ENCODE measurements around the gene CCDC127.
A peak's percentile ranks its signal among the peaks of the same experiment; 100 is the strongest.
"Not testable (repeated sequence)": the region's sequence is repeated elsewhere in the genome, so short reads cannot be mapped to it uniquely, and the experiment has no call there.

CCDC127 gene

GRCh38 chr5:217494-218456 lies at the start of gene CCDC127, which contains the start of gene SDHA:
Gene CCDC127 (minus strand): TSS chr5:218153. CDS start chr5:216849, 1,304 bp downstream.
Gene SDHA (plus strand): TSS chr5:218320. CDS start chr5:218356, 36 bp downstream.
- H3K9me3 ChIP-seq (ENCODE audit: severe bottlenecking); H3K27me3 ChIP-seq (ENCODE audit: insufficient read depth, low read depth, severe bottlenecking): not testable (repeated sequence)
- H3K36me3 ChIP-seq: peaks cover 20% of the 10 kb centered on the region
- peak within 1 kb of the TSS; percentile 98 for H3K4me3 ChIP-seq (ENCODE audit: low read depth, low read length)
- DNase-seq: peak; percentile 98
- TF ChIP-seq, protein P1, sequence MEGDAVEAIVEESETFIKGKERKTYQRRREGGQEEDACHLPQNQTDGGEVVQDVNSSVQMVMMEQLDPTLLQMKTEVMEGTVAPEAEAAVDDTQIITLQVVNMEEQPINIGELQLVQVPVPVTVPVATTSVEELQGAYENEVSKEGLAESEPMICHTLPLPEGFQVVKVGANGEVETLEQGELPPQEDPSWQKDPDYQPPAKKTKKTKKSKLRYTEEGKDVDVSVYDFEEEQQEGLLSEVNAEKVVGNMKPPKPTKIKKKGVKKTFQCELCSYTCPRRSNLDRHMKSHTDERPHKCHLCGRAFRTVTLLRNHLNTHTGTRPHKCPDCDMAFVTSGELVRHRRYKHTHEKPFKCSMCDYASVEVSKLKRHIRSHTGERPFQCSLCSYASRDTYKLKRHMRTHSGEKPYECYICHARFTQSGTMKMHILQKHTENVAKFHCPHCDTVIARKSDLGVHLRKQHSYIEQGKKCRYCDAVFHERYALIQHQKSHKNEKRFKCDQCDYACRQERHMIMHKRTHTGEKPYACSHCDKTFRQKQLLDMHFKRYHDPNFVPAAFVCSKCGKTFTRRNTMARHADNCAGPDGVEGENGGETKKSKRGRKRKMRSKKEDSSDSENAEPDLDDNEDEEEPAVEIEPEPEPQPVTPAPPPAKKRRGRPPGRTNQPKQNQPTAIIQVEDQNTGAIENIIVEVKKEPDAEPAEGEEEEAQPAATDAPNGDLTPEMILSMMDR (IDR thresholded peaks at IDR 0.05; ENCODE audit: low read depth, low read length): peak; percentile 43; the same call in 1 of the 2 replicates
- peak within 1 kb of the TSS; percentile 94 for H3K27ac ChIP-seq

- TF ChIP-seq, protein P1 (IDR thresholded peaks at IDR 0.05; ENCODE audit: low read depth, low read length): no peak
- Histone ChIP-seq H3K36me3 (peaks cover 24% of the 10 kb centered on the region), H3K27ac (no peak overlapping the region), H3K4me3 (ENCODE audit: low read depth, low read length) (no peak overlapping the region), H3K9me3 (ENCODE audit: severe bottlenecking) (no peaks in the 10 kb centered on the region), H3K27me3 (ENCODE audit: insufficient read depth, low read depth, severe bottlenecking) (no peaks in the 10 kb centered on the region)
- DNase-seq: no peak
Measured at GRCh38 chr5:267716-268115, 49.8 kb upstream of the CCDC127 start.

DNA sequence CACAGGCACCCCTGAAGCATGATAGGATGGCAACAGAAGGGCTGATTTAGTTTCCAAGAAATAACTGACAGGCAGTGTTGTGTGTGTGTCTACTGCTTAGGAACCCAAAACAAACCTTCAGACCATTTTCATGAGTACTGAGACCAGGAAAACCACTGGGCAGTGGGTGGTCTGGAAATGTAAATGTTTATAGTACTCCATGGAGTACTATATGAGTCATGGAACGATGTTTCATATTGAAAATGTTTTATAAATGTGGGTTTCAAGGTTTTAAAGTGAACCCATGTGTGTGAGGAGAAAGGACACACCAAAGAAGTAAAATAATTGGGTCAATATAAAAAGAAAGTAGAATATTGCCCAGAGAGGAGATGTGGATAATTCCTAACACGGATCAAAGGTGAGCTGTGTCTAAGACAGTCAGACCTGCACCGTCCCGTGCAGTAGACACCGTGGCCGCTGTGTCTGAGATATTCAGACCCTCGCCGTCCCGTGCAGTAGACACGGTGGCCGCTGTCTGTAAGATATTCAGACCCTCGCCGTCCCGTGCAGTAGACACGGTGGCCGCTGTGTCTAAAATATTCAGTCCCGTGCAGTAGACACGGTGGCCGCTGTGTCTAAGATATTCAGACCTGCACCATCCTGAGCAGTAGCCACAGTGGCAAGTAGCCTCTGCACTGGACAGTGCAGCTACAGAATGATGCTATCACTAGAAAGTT lies 48.5 kb upstream of the CCDC127 start:
- not testable (repeated sequence) for H3K27me3 ChIP-seq (ENCODE audit: insufficient read depth, low read depth, severe bottlenecking); H3K27ac ChIP-seq

DNA sequence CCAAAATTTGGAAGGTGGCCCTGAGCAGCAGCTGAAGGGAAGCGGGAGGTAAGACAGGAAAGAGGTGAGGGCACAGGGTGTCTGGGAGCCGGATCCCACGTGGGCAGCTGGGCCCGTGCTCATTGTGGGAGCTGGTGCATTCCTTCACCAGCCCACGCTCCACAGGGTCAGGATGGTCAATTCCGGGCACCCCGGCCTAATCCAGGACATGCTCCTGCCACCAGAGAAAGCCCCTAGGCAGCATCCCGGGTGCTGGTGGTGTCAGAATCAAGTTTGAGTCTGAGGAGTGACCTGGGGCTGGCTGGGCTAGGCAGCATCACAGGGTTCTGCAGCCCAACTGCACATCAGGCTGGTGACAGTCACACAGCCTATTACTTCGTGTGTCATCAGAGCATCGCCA lies 46.4 kb upstream of the CCDC127 start:
- Histone ChIP-seq H3K4me3 (ENCODE audit: low read depth, low read length) (no peak overlapping the region), H3K27ac (no peak overlapping the region), H3K36me3 (peaks cover 24% of the 10 kb centered on the region), H3K9me3 (ENCODE audit: severe bottlenecking) (no peaks in the 10 kb centered on the region), H3K27me3 (ENCODE audit: insufficient read depth, low read depth, severe bottlenecking) (no peaks in the 10 kb centered on the region)
- no peak for DNase-seq
- TF ChIP-seq, protein P1 (IDR thresholded peaks at IDR 0.05; ENCODE audit: low read depth, low read length): no peak

More for the DNA sequence above, 48.5 kb upstream of the CCDC127 start:
- not testable (repeated sequence) for H3K4me3 ChIP-seq (ENCODE audit: low read depth, low read length); H3K9me3 ChIP-seq (ENCODE audit: severe bottlenecking); DNase-seq
- peaks cover 24% of the 10 kb centered on the region for H3K36me3 ChIP-seq

DNA sequence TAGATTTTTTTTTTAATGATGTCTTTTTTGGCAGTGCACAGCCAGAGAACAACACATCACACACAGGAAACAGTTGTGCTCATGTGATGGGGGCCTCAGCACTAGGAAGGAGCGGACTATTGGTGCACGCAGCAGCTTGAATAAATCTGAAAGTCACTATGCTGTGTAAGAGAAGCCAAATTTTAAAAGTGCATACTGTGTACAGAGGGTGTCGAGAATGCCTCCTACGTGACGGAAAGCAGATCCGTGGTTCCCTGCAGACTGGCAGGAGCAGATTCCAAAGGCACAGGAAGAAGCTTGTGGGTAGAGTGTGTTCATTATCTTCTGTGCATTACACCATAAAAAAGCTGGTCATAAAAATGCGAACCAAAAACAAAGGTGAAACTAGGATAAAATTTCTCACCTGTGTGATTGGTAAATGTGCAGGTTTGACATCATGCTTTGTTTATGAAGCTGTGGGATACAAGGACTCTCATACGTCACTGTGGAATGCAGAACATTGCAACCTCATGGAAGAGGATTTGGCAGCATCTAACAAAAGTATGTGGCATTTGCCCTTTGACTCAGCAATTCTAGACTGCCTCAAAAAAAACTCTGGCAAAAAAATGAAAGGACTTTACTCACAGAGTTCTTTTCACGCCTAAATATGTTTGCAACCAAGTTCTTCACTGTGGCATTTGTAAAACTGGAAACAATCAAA lies 45.5 kb upstream of the CCDC127 start:
- not testable (repeated sequence) for H3K9me3 ChIP-seq (ENCODE audit: severe bottlenecking); H3K27ac ChIP-seq; DNase-seq; H3K27me3 ChIP-seq (ENCODE audit: insufficient read depth, low read depth, severe bottlenecking); H3K4me3 ChIP-seq (ENCODE audit: low read depth, low read length)
- H3K36me3 ChIP-seq: peaks cover 24% of the 10 kb centered on the region

GRCh38 chr5:257148-257547 lies 39.2 kb upstream of the CCDC127 start:
- H3K36me3 ChIP-seq: peaks cover 16% of the 10 kb centered on the region

DNA sequence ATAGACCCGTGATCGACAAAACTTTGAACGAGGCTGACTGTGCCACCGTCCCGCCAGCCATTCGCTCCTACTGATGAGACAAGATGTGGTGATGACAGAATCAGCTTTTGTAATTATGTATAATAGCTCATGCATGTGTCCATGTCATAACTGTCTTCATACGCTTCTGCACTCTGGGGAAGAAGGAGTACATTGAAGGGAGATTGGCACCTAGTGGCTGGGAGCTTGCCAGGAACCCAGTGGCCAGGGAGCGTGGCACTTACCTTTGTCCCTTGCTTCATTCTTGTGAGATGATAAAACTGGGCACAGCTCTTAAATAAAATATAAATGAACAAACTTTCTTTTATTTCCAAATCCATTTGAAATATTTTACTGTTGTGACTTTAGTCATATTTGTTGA lies 38.4 kb upstream of the CCDC127 start:
- peaks cover 18% of the 10 kb centered on the region for H3K36me3 ChIP-seq
- not testable (repeated sequence) for H3K9me3 ChIP-seq (ENCODE audit: severe bottlenecking)

More at GRCh38 chr5:257148-257547, 39.2 kb upstream of the CCDC127 start:
- no peaks in the 10 kb centered on the region for H3K27me3 ChIP-seq (ENCODE audit: insufficient read depth, low read depth, severe bottlenecking)
- H3K27ac ChIP-seq: no peak overlapping the region
- no peak for DNase-seq
- no peaks in the 10 kb centered on the region for H3K9me3 ChIP-seq (ENCODE audit: severe bottlenecking)
- no peak overlapping the region for H3K4me3 ChIP-seq (ENCODE audit: low read depth, low read length)
- TF ChIP-seq, protein P1 (IDR thresholded peaks at IDR 0.05; ENCODE audit: low read depth, low read length): no peak

GRCh38 chr5:255116-255515 lies 37.2 kb upstream of the CCDC127 start:
- H3K36me3 ChIP-seq: peaks cover 19% of the 10 kb centered on the region
- H3K9me3 ChIP-seq (ENCODE audit: severe bottlenecking); H3K27me3 ChIP-seq (ENCODE audit: insufficient read depth, low read depth, severe bottlenecking); H3K4me3 ChIP-seq (ENCODE audit: low read depth, low read length); H3K27ac ChIP-seq; DNase-seq: not testable (repeated sequence)

More for the DNA sequence above, 38.4 kb upstream of the CCDC127 start:
- H3K27ac ChIP-seq; DNase-seq; H3K4me3 ChIP-seq (ENCODE audit: low read depth, low read length); H3K27me3 ChIP-seq (ENCODE audit: insufficient read depth, low read depth, severe bottlenecking): not testable (repeated sequence)

- not testable (repeated sequence) for DNase-seq; H3K4me3 ChIP-seq (ENCODE audit: low read depth, low read length); H3K9me3 ChIP-seq (ENCODE audit: severe bottlenecking); H3K27ac ChIP-seq; H3K27me3 ChIP-seq (ENCODE audit: insufficient read depth, low read depth, severe bottlenecking)
- H3K36me3 ChIP-seq: peaks cover 19% of the 10 kb centered on the region
Measured at GRCh38 chr5:254322-254721, 36.4 kb upstream of the CCDC127 start.
